Choroid plexus epithelial cell (primary cell): ENCODE results near the gene KIN.
A peak's percentile ranks its signal among the peaks of the same experiment; 100 is the strongest.
"Not testable (repeated sequence)": the region's sequence is repeated elsewhere in the genome, so short reads cannot be mapped to it uniquely, and the experiment has no call there.

ENCODE experiments used
- DNase-seq: peaks from one replicate; pipeline ENCODE4 v3.0.0-alpha.2; 2010; ENCODE audit warnings: low read depth
- H3K4me3 ChIP-seq: 2 replicates; pipeline ENCODE4 v1.5.1; 2011; ENCODE audit warnings: low read depth, mild to moderate bottlenecking, control low read depth, low read length, moderate library complexity
- CTCF ChIP-seq: conservative IDR thresholded peaks from 2 replicates; pipeline ENCODE4 v1.5.1; 2011; ENCODE audit warnings: low read depth, mild to moderate bottlenecking, control low read depth, inconsistent platforms, low read length, moderate library complexity

Gene KIN

GRCh38 chr10:7763929-7764328 is 23.9 kb downstream of the KIN start:
- TF ChIP-seq CTCF: no peak
- H3K4me3 ChIP-seq: no peak overlapping the region
- no peak for DNase-seq

- DNase-seq: peak; percentile 59
- no peak overlapping the region for H3K4me3 ChIP-seq
- TF ChIP-seq CTCF: peak; percentile 75
Observed at GRCh38 chr10:7756360-7756992, 31.3 kb downstream of the KIN start.

GRCh38 chr10:7755103-7755502 is 32.7 kb downstream of the KIN start:
- no peak for DNase-seq
- no peak overlapping the region for H3K4me3 ChIP-seq
- TF ChIP-seq CTCF: no peak

- no peak overlapping the region for H3K4me3 ChIP-seq
- no peak for TF ChIP-seq CTCF
- DNase-seq: no peak
Observed at GRCh38 chr10:7752251-7752650, 35.5 kb downstream of the KIN start.

- H3K4me3 ChIP-seq: no peak overlapping the region
- DNase-seq: no peak
- no peak for TF ChIP-seq CTCF
Observed at GRCh38 chr10:7750222-7750621, 37.6 kb downstream of the KIN start.

- not testable (repeated sequence) for H3K4me3 ChIP-seq
- DNase-seq: peak; percentile 23
Observed at GRCh38 chr10:7748637-7749036, 39.2 kb downstream of the KIN start.

- no peak overlapping the region for H3K4me3 ChIP-seq
- no peak for DNase-seq
- no peak for TF ChIP-seq CTCF
Observed at GRCh38 chr10:7744307-7744706, 43.5 kb downstream of the KIN start.
